ENCODE results near the gene FBXW4. TPM values are rescaled to one million over a fixed set of nuclear protein-coding genes. Genes with fewer than 3 reads are reported as not detected.
A peak's percentile ranks its signal among the peaks of the same experiment; 100 is the strongest.

FBXW4 gene
- polyA plus RNA-seq, 1 donor (not counting 4 experiments of a cell fraction or from before 2014, with no cell fraction given): 22.3 TPM

- Histone ChIP-seq H2AFZ (ENCODE audit: control insufficient read depth, low read length) (peak overlapping the region; percentile 18), H3K79me2 (ENCODE audit: control insufficient read depth, insufficient read depth, low read length) (peaks cover 11% of the 10 kb centered on the region), H3K4me2 (ENCODE audit: control insufficient read depth, extremely low read depth, insufficient read depth, low read depth, low read length) (peak overlapping the region; percentile 98), H4K20me1 (ENCODE audit: control insufficient read depth, extremely low read depth, insufficient read depth, low read length) (no peaks in the 10 kb centered on the region), H3K4me1 (ENCODE audit: control insufficient read depth, extremely low read depth, insufficient read depth, low read length) (peaks cover 17% of the 10 kb centered on the region), H3K4me3 (ENCODE audit: control insufficient read depth in 2 of 3, extremely low read depth in 1 of 3, insufficient read depth in 2 of 3, low read depth in 1 of 3, low read length in 3 of 3) (peak overlapping the region; percentile 64 to 97 (median 66)), H3K9ac (ENCODE audit: control insufficient read depth, extremely low read depth, insufficient read depth, low read length) (peak overlapping the region; percentile 73), H3K27me3 (ENCODE audit: control insufficient read depth, extremely low read depth, insufficient read depth, low read length) (no peaks in the 10 kb centered on the region), H3K9me1 (ENCODE audit: control insufficient read depth, extremely low read depth, insufficient read depth, low read length) (no peaks in the 10 kb centered on the region), H3K36me3 (ENCODE audit: control insufficient read depth in 2 of 2, extremely low read depth in 1 of 2, insufficient read depth in 2 of 2, low read length in 2 of 2) (peaks cover 1 to 3% of the 10 kb centered on the region in 2 experiments), H3K9me3 (ENCODE audit: control insufficient read depth, low read depth, low read length) (no peaks in the 10 kb centered on the region), H3K27ac (ENCODE audit: control insufficient read depth, insufficient read depth, low read length) (peak overlapping the region; percentile 42)
- DNase-seq (ENCODE audit: low read depth, low spot score) (no peak), FAIRE-seq (no peak)
- TF ChIP-seq EZH2 (IDR thresholded peaks at IDR 0.05; ENCODE audit: low read length) (no peak), CTCF (optimal IDR thresholded peaks at IDR 0.05 in 1 of 3, IDR thresholded peaks at IDR 0.05 in 1 of 3, conservative IDR thresholded peaks at IDR 0.05 in 1 of 3; ENCODE audit: extremely low read depth in 1 of 3, insufficient read depth in 2 of 3, low read length in 3 of 3) (no peak)
- dilution Hi-C loops (cut with MboI; ENCODE audit: extremely low pct_ligation_motif_present, low sequenced_read_pairs): no loop called here
Observed at GRCh38 chr10:101588879-101589278, 106.1 kb downstream of the FBXW4 start.

- Histone ChIP-seq H3K4me1 (ENCODE audit: control insufficient read depth, extremely low read depth, insufficient read depth, low read length) (peaks cover 17% of the 10 kb centered on the region), H4K20me1 (ENCODE audit: control insufficient read depth, extremely low read depth, insufficient read depth, low read length) (no peaks in the 10 kb centered on the region), H3K9ac (ENCODE audit: control insufficient read depth, extremely low read depth, insufficient read depth, low read length) (peak within 1 kb of the TSS; percentile 73), H3K36me3 (ENCODE audit: control insufficient read depth in 2 of 2, extremely low read depth in 1 of 2, insufficient read depth in 2 of 2, low read length in 2 of 2) (peaks cover 5 to 8% of the 10 kb centered on the region in 2 experiments), H3K9me3 (ENCODE audit: control insufficient read depth, low read depth, low read length) (no peaks in the 10 kb centered on the region), H3K4me2 (ENCODE audit: control insufficient read depth, extremely low read depth, insufficient read depth, low read depth, low read length) (peak within 1 kb of the TSS; percentile 98), H3K27me3 (ENCODE audit: control insufficient read depth, extremely low read depth, insufficient read depth, low read length) (no peaks in the 10 kb centered on the region), H3K27ac (ENCODE audit: control insufficient read depth, insufficient read depth, low read length) (peak within 1 kb of the TSS; percentile 42), H3K79me2 (ENCODE audit: control insufficient read depth, insufficient read depth, low read length) (peaks cover 11% of the 10 kb centered on the region), H2AFZ (ENCODE audit: control insufficient read depth, low read length) (peak within 1 kb of the TSS; percentile 94), H3K4me3 (ENCODE audit: control insufficient read depth in 2 of 3, extremely low read depth in 1 of 3, insufficient read depth in 2 of 3, low read depth in 1 of 3, low read length in 3 of 3) (peak within 1 kb of the TSS; percentile 64 to 97 (median 66)), H3K9me1 (ENCODE audit: control insufficient read depth, extremely low read depth, insufficient read depth, low read length) (no peaks in the 10 kb centered on the region)
- no peak for DNase-seq (ENCODE audit: low read depth, low spot score)
- peak; percentile 85 for FAIRE-seq
- dilution Hi-C loops (cut with MboI; ENCODE audit: extremely low pct_ligation_motif_present, low sequenced_read_pairs): no loop called here
- TF ChIP-seq CTCF (optimal IDR thresholded peaks at IDR 0.05 in 1 of 3, IDR thresholded peaks at IDR 0.05 in 1 of 3, conservative IDR thresholded peaks at IDR 0.05 in 1 of 3; ENCODE audit: extremely low read depth in 1 of 3, insufficient read depth in 2 of 3, low read length in 3 of 3) (no peak), EZH2 (IDR thresholded peaks at IDR 0.05; ENCODE audit: low read length) (no peak)
Observed at GRCh38 chr10:101587725-101588653, 107.0 kb downstream of the FBXW4 start, which contains the start of the genes DPCD and POLL. Gene DPCD (plus strand): TSS chr10:101588321. CDS start chr10:101588337, 16 bp downstream. Gene POLL (minus strand): TSS chr10:101588257. CDS start chr10:101587360, 897 bp downstream.
